K562 (cell line): ENCODE results near the gene MYPN. TPM values are rescaled to one million over a fixed set of nuclear protein-coding genes. Genes with fewer than 3 reads are reported as not detected.

Source experiments
- ATAC-seq: fragments of 200-7000 bp; cut with Tn5 transposase; 3 replicates; pipeline ENCODE4 v1.9.1; 2020; ENCODE audit warnings: moderate library complexity
- BruUV-seq: library from RNA; stranded (reverse); fragments of 400-500 nt; replicated peaks from 2 replicates; lab custom pipeline; 2021; lab: Mats Ljungman, UMichigan
- CTCF ChIA-PET: fragments of 300-600 bp; formaldehyde crosslinking; extraction: SDS; loops from one replicate; lab custom pipeline; 2021; ENCODE audit warnings: low intra/inter-chr PET ratio; lab: Yijun Ruan, JAX
- POLR2A ChIA-PET: fragments of 300-600, 350-650 bp; sonication (Branson Sonifier 250); formaldehyde crosslinking; extraction: SDS; loops from one replicate; lab custom pipeline; 2021; ENCODE audit warnings: antibody characterized with exemption, inconsistent platforms; lab: Yijun Ruan, JAX
- DNase-seq, 4 experiments: peaks; one replicate each; pipeline versions ENCODE4 v3.0.0 to v3.0.0-alpha.2; 2011 to 2018; ENCODE audit warnings: low spot score in 3 of 4, mixed read lengths in 3 of 4; ENCODE audit errors: extremely low read depth in 1 of 4
- FAIRE-seq: peaks from 2 replicates; lab custom pipeline; 2011; peaks lifted over from hg19 to GRCh38; lab: Jason Lieb, UNC
- H2AFZ ChIP-seq: 2 replicates; pipeline ENCODE4 v1.6.0; 2011; ENCODE audit warnings: low read depth, low read length, control low read depth, inconsistent platforms
- H3K27ac ChIP-seq: fragments of 200-600 bp; 3 replicates; pipeline ENCODE4 v1.8.0; 2011; ENCODE audit warnings: low read depth, mild to moderate bottlenecking, control low read depth, inconsistent platforms, low read length, moderate library complexity, mixed read lengths; ENCODE audit errors: extremely low read depth
- H3K27me3 ChIP-seq, 2 experiments: fragments of 300-600 bp in 1 of 2; 2 replicates in 1 of 2; 3 replicates in 1 of 2; pipeline versions ENCODE4 v1.6.0 to v1.8.0; 2011; ENCODE audit warnings: inconsistent platforms in 2 of 2, low read length in 2 of 2, mild to moderate bottlenecking in 1 of 2, mixed read lengths in 1 of 2, moderate library complexity in 1 of 2; ENCODE audit not compliant: control insufficient read depth in 2 of 2, insufficient read depth in 2 of 2
- H3K36me3 ChIP-seq: fragments of 300-600 bp; 3 replicates; pipeline ENCODE4 v1.8.0; 2011; ENCODE audit warnings: mild to moderate bottlenecking, low read length, inconsistent platforms; ENCODE audit not compliant: control insufficient read depth, insufficient read depth
- H3K4me1 ChIP-seq, 2 experiments: fragments of 200-600 bp in 1 of 2; replicated peaks in 1 of 2; 2 replicates in 1 of 2; 3 replicates in 1 of 2; pipeline versions ENCODE4 v1.5.1 to v1.8.0; 2011; ENCODE audit warnings: inconsistent platforms in 2 of 2, low read length in 2 of 2, mild to moderate bottlenecking in 1 of 2, mixed read lengths in 1 of 2, moderate library complexity in 1 of 2; ENCODE audit not compliant: control insufficient read depth in 2 of 2, insufficient read depth in 2 of 2
- H3K4me2 ChIP-seq: 2 replicates; pipeline ENCODE4 v1.6.1; 2011; ENCODE audit warnings: low read length, control low read depth, inconsistent platforms, mixed read lengths; ENCODE audit not compliant: insufficient read depth
- H3K4me3 ChIP-seq: fragments of 200-600 bp; sonication (generic), shearing (Covaris generic); 2 replicates; pipeline ENCODE4 v1.5.1; 2016; ENCODE audit warnings: control low read depth, inconsistent platforms
- H3K79me2 ChIP-seq: fragments of 200-600 bp; 3 replicates; pipeline ENCODE4 v1.8.0; 2011; ENCODE audit warnings: low read length, inconsistent platforms; ENCODE audit not compliant: control insufficient read depth, insufficient read depth
- H3K9ac ChIP-seq, 2 experiments: 2 replicates each; pipeline versions ENCODE4 v1.6.0 to v1.6.1; 2011; ENCODE audit warnings: low read depth in 2 of 2, low read length in 2 of 2, control low read depth in 1 of 2, inconsistent platforms in 1 of 2, mild to moderate bottlenecking in 1 of 2, mixed read lengths in 1 of 2; ENCODE audit not compliant: insufficient read depth in 1 of 2
- H3K9me1 ChIP-seq: one replicate; pipeline ENCODE4 v1.6.0; 2011; ENCODE audit warnings: inconsistent platforms, mild to moderate bottlenecking, low read length, moderate library complexity; ENCODE audit not compliant: control insufficient read depth, insufficient read depth
- H3K9me3 ChIP-seq: replicated peaks from 2 replicates; pipeline ENCODE4 v1.5.1; 2011; ENCODE audit warnings: low read depth, low read length, inconsistent platforms; ENCODE audit not compliant: control insufficient read depth, insufficient read depth
- H4K20me1 ChIP-seq: replicated peaks from 2 replicates; pipeline ENCODE4 v1.6.1; 2011; ENCODE audit warnings: low read length, inconsistent platforms, mixed read lengths; ENCODE audit not compliant: control insufficient read depth, insufficient read depth
- CEBPZ ChIP-seq: fragments of 150-350 bp; IDR thresholded peaks from 2 replicates; pipeline ENCODE4 v1.6.1; 2014; ENCODE audit warnings: low read depth, mild to moderate bottlenecking, low read length, borderline replicate concordance
- CTCF ChIP-seq, 3 experiments: IDR thresholded peaks in 2 of 3; conservative IDR thresholded peaks in 1 of 3; 2 replicates each; pipeline ENCODE4 v1.5.1; 2011 to 2012; ENCODE audit warnings: low read length in 3 of 3, mild to moderate bottlenecking in 3 of 3, control low read depth in 2 of 3, improper control_type of control experiment in 1 of 3, inconsistent platforms in 1 of 3, low read depth in 1 of 3, mixed read lengths in 1 of 3, moderate library complexity in 1 of 3; ENCODE audit not compliant: insufficient read depth in 2 of 3
- DNMT1 ChIP-seq: fragments of 450-650 bp; IDR thresholded peaks from 2 replicates; pipeline ENCODE4 v1.6.1; 2016; ENCODE audit warnings: antibody characterized with exemption, mild to moderate bottlenecking
- FIP1L1 ChIP-seq: fragments of 200-400 bp; formaldehyde crosslinking; IDR thresholded peaks from 2 replicates; pipeline ENCODE4 v1.6.1; 2018; ENCODE audit warnings: mild to moderate bottlenecking, low read depth, low read length; ENCODE audit not compliant: poor library complexity, severe bottlenecking
- FOXP4 ChIP-seq: sonication (generic); formaldehyde crosslinking; IDR thresholded peaks from 2 replicates; pipeline ENCODE4 v1.8.0; 2022; ENCODE audit warnings: mild to moderate bottlenecking, missing genetic modification reagents, borderline replicate concordance
- HDAC1 ChIP-seq, 2 experiments: fragments of 450-650 bp; IDR thresholded peaks; 2 replicates each; pipeline ENCODE4 v1.6.1; 2016 to 2017; ENCODE audit warnings: inconsistent platforms in 1 of 2, mild to moderate bottlenecking in 1 of 2, moderate library complexity in 1 of 2
- MAFG ChIP-seq: fragments of 450-650 bp; conservative IDR thresholded peaks from 2 replicates; pipeline ENCODE4 v1.6.1; 2016; ENCODE audit warnings: missing genetic modification characterization, missing compliant biosample characterization
- MYBL2 ChIP-seq, 2 experiments: fragments of 450-650 bp in 1 of 2; sonication (generic) in 1 of 2; formaldehyde crosslinking in 1 of 2; IDR thresholded peaks; 2 replicates each; pipeline versions ENCODE4 v1.6.1 to v1.8.1; 2017 to 2022; ENCODE audit warnings: borderline replicate concordance in 1 of 2, inconsistent platforms in 1 of 2, low read depth in 1 of 2, mild to moderate bottlenecking in 1 of 2, missing genetic modification reagents in 1 of 2, moderate library complexity in 1 of 2
- POLR2G ChIP-seq: fragments of 200-400 bp; formaldehyde crosslinking; IDR thresholded peaks from 2 replicates; pipeline ENCODE4 v1.6.1; 2017; ENCODE audit warnings: low read depth, mild to moderate bottlenecking, antibody characterized with exemption, low read length, moderate library complexity
- RB1 ChIP-seq: fragments of 450-650 bp; IDR thresholded peaks from 2 replicates; pipeline ENCODE4 v1.6.1; 2017; ENCODE audit warnings: low read depth, mild to moderate bottlenecking
- RBM22 ChIP-seq: fragments of 200-400 bp; formaldehyde crosslinking; IDR thresholded peaks from 2 replicates; pipeline ENCODE4 v1.6.1; 2018; ENCODE audit warnings: low read length, low read depth; ENCODE audit not compliant: poor library complexity, severe bottlenecking
- TCF7 ChIP-seq: sonication (generic); IDR thresholded peaks from 2 replicates; pipeline ENCODE4 v1.6.1; 2016; ENCODE audit warnings: antibody characterized with exemption, borderline replicate concordance
- ZNF124 ChIP-seq: sonication (generic); formaldehyde crosslinking; IDR thresholded peaks from 2 replicates; pipeline ENCODE4 v1.8.1; 2022; ENCODE audit warnings: missing genetic modification reagents
- in situ Hi-C: fragments of 300-500 bp; cut with MboI; formaldehyde crosslinking; loops from 4 replicates; pipeline ENCODE4 v1.15.0; 2018; ENCODE audit warnings: inconsistent platforms, mixed read lengths
- intact Hi-C: fragments of 100-400 bp; cut with micrococcal nuclease; formaldehyde crosslinking; loops from 2 replicates; pipeline ENCODE4 v1.14.2; 2022
- polyA plus RNA-seq, 8 experiments: library from polyadenylated mRNA; depleted of rRNA in 4 of 8; stranded (reverse) in 5 of 8; unstranded in 3 of 8; fragments of >200 nt; fragmentation: Nextera tagmentation in 2 of 8; fragmentation: Illumina TruSeq in 1 of 8; extraction: Ambion mirVana in 2 of 8; extraction: Trizol in 1 of 8; gene quantifications; 2 replicates each; pipeline versions ENCODE4 v1.2.1 to v1.2.3, GENCODE V29; 2011 to 2014; ENCODE audit warnings: inconsistent platforms in 1 of 8, missing spikeins in 1 of 8
- total RNA-seq, 7 experiments: library from RNA; depleted of rRNA in 6 of 7; stranded (reverse); fragments of >200 nt in 6 of 7; fragmentation: Illumina TruSeq in 2 of 7; extraction: Trizol in 2 of 7; gene quantifications; 2 replicates each; pipeline versions ENCODE4 v1.2.1 to v1.2.3, GENCODE V29; 2011 to 2021; ENCODE audit warnings: low replicate concordance in 1 of 7

The MYPN gene
- total and polyA plus RNA-seq, 9 of the 15 experiments (the other 6 are each of a cell fraction or from before 2014, with no cell fraction given): not detected

- TF ChIP-seq CEBPZ (no peak), RBM22 (no peak), TCF7 (no peak), CTCF (IDR thresholded peaks at IDR 0.05 in 2 of 3, conservative IDR thresholded peaks at IDR 0.05 in 1 of 3; ENCODE audit: insufficient read depth in 2 of 3, low read depth in 1 of 3, low read length in 3 of 3) (0 out of 6 replicates have a peak, but pooled peaks of 2 of the 3 experiments have one; percentile 26 to 40)
Observed at GRCh38 chr10:68223535-68224165, 114.4 kb downstream of the MYPN start (continued).

GRCh38 chr10:68224810-68225209, 115.5 kb downstream of the MYPN start:
- ChIA-PET POLR2A (no interaction called here), CTCF (no interaction called here)
- Histone ChIP-seq H3K9me3 (no peaks in the 10 kb centered on the region), H3K27me3 (peaks cover 5 to 7% of the 10 kb centered on the region in 2 experiments; a peak in 3 of 5 replicates), H4K20me1 (no peaks in the 10 kb centered on the region), H3K9me1 (no peaks in the 10 kb centered on the region), H3K4me3 (no peak overlapping the region), H3K36me3 (no peaks in the 10 kb centered on the region), H3K9ac (no peak overlapping the region), H2AFZ (no peak overlapping the region), H3K27ac (no peak overlapping the region), H3K79me2 (no peaks in the 10 kb centered on the region), H3K4me1 (no peaks in the 10 kb centered on the region), H3K4me2 (no peak overlapping the region)
- intact Hi-C loops: no loop called here
- DNase-seq (no peak), ATAC-seq (no peak), FAIRE-seq (no peak)
- BruUV-seq: no TSS peak
- in situ Hi-C loops: no loop called here
- TF ChIP-seq FIP1L1: no peak
- no peak for TF ChIP-seq POLR2G
- TF ChIP-seq MAFG (tag): no peak
- TF ChIP-seq HDAC1 (IDR thresholded peaks at IDR 0.05): no peak
- TF ChIP-seq FOXP4: no peak
- no peak for TF ChIP-seq MYBL2 (IDR thresholded peaks at IDR 0.05; ENCODE audit: low read depth)
- no peak for TF ChIP-seq MYBL2 (CRISPR knock-in tag; IDR thresholded peaks at IDR 0.05; ENCODE audit: borderline replicate concordance)
- no peak for TF ChIP-seq RB1
- no peak for TF ChIP-seq ZNF124 (CRISPR knock-in tag)
- TF ChIP-seq DNMT1: no peak
